Stomach (tissue), 9 donors: ENCODE measurements around the gene SIKE1. TPM values are rescaled to one million over a fixed set of nuclear protein-coding genes. Genes with fewer than 3 reads are reported as not detected.

Experiments used
- DNase-seq, 2 donors: peaks; one replicate each; pipeline versions ENCODE4 v3.0.0 to v3.0.0-alpha.2; 2013 to 2019
- H3K27ac ChIP-seq, 5 donors: fragments of 200-600 bp in 4 of 5; sonication (generic) in 4 of 5; one replicate each; pipeline ENCODE4 v1.5.1; 2013 to 2019; ENCODE audit warnings: mild to moderate bottlenecking in 1 of 5, moderate library complexity in 1 of 5
- H3K27me3 ChIP-seq, 3 donors: fragments of 200-600 bp; sonication (generic); one replicate each; pipeline ENCODE4 v1.5.1; 2017 to 2019; ENCODE audit warnings: mixed run types in 1 of 3
- H3K36me3 ChIP-seq, 4 donors: fragments of 200-600 bp; sonication (generic); 1 replicate in 3 of 4; 2 replicates in 1 of 4; pipeline ENCODE4 v1.5.1; 2016 to 2019
- H3K4me1 ChIP-seq, 4 donors: fragments of 200-600 bp; sonication (generic); one replicate each; pipeline ENCODE4 v1.5.1; 2016 to 2019
- H3K4me3 ChIP-seq, 4 donors: fragments of 200-600 bp; sonication (generic) in 3 of 4; one replicate each; pipeline ENCODE4 v1.5.1; 2016 to 2019; ENCODE audit warnings: mild to moderate bottlenecking in 1 of 4
- H3K9me3 ChIP-seq, 4 donors: fragments of 200-600 bp; sonication (generic); one replicate each; pipeline ENCODE4 v1.5.1; 2016 to 2019
- CTCF ChIP-seq, 7 experiments: fragments of 450-650 bp in 4 of 7; fragments of 200-600 bp in 3 of 7; sonication (generic) in 3 of 7; IDR thresholded peaks; one replicate each; pipeline ENCODE4 v1.5.1; 2016 to 2019; ENCODE audit warnings: antibody characterized with exemption in 7 of 7, control low read depth in 2 of 7, mild to moderate bottlenecking in 1 of 7
- EP300 ChIP-seq: sonication (generic); formaldehyde crosslinking; IDR thresholded peaks from one replicate; pipeline ENCODE4 v1.6.1; 2017; ENCODE audit warnings: antibody characterized with exemption
- POLR2A ChIP-seq, 4 donors: fragments of 450-650 bp; IDR thresholded peaks; one replicate each; pipeline ENCODE4 v1.6.1; 2016; ENCODE audit warnings: antibody characterized with exemption in 4 of 4, control low read depth in 2 of 4, mild to moderate bottlenecking in 1 of 4, moderate library complexity in 1 of 4
- POLR2AphosphoS5 ChIP-seq, 3 donors: sonication (generic); formaldehyde crosslinking; IDR thresholded peaks; one replicate each; pipeline ENCODE4 v1.6.1; 2016; ENCODE audit warnings: antibody characterized with exemption in 3 of 3
- WGBS, 5 donors: extraction: QIAGEN DNeasy Blood & Tissue Kit in 3 of 5; methylation state at CpG; one replicate each; pipeline versions ENCODE4 v1.1.5 to v1.1.7; 2013 to 2018; 5-methylcytosine and 5-hydroxymethylcytosine counted together
- intact Hi-C: fragments of 100-400 bp; cut with DNase I; formaldehyde crosslinking; loops from one replicate; pipeline ENCODE4 v1.15.1; 2023; ENCODE audit warnings: low total_unique reads
- polyA plus RNA-seq, 3 donors: library from polyadenylated mRNA; stranded (reverse); fragments of 200-250 nt; gene quantifications; one replicate each; pipeline ENCODE4 v1.2.3, GENCODE V29; 2013
- total RNA-seq, 5 donors: library from RNA; depleted of rRNA; stranded (reverse); fragments of >200 nt; gene quantifications; one replicate each; pipeline versions ENCODE4 v1.1.0 to v1.2.3, GENCODE V29; 2014 to 2016
- donor health status: healthy with polysubstance abuse.
- donor health status: Bipolar disorder and iron deficiency.
- donor health status: healthy.

Gene SIKE1
- total and polyA plus RNA-seq, 8 donors = 10.2 to 111 (median 22.6) TPM

DNA sequence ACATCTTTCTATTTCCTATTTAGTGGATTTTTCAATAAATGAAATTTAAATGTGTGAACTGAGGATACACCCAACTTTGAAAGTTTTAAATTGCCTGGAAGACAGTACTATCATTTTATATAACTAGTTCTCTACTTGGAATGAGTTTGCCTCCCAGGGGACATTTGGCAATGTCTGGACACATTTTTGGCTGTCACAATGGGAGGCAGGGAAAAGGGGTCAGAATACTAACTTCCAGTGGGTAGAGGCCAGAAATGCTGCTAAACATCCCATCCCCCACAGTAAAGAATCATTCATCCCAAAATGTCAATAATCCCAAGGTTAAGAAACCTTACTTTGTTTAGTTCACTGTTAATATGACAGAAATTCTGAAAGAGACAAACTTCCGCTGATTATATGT lies 50.7 kb downstream of the SIKE1 start:
- Histone ChIP-seq H3K27ac (no peak overlapping the region), H3K36me3 (peaks cover 56 to 100% (median 100%) of the 10 kb centered on the region in 4 donors), H3K9me3 (no peaks in the 10 kb centered on the region), H3K27me3 (no peaks in the 10 kb centered on the region), H3K4me3 (no peak overlapping the region), H3K4me1 (peaks cover 0 to 3% (median 0%) of the 10 kb centered on the region in 4 donors)
- DNase-seq = no peak
- intact Hi-C loops = no loop called here
- TF ChIP-seq CTCF (IDR thresholded peaks at IDR 0.05) = no peak
- TF ChIP-seq POLR2A (IDR thresholded peaks at IDR 0.05) = no peak
- no peak for TF ChIP-seq EP300
- TF ChIP-seq POLR2AphosphoS5 (IDR thresholded peaks at IDR 0.05) = no peak
- 97 to 100% (median 98%) methylated on average over 1 of the region's 1 CpG for WGBS, 5 donors

DNA sequence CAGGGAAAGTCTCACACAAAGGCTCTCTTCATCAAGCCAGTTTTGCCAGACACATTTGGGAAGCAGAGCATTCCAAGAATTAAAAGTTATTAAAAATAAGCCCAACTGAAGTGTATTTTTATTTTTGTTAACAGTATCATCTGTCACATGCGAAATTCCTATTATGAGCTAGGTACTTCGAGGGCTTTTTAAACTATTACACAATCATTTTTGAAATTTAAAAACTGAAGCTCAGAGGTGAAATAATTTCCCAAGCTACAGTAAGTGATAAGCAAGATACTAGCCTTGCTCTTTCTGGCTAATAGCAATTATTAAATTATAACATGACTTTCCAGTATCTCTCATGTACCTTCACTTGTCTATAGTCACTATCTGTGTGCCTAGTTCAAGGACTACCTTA lies 51.9 kb downstream of the SIKE1 start:
- 91 to 95% (median 94%) methylated on average over 2 of the region's 2 CpGs for WGBS, 5 donors
- TF ChIP-seq EP300 (no peak), POLR2A (IDR thresholded peaks at IDR 0.05) (no peak), POLR2AphosphoS5 (IDR thresholded peaks at IDR 0.05) (no peak), CTCF (IDR thresholded peaks at IDR 0.05) (no peak)
- H3K9me3 ChIP-seq = no peaks in the 10 kb centered on the region
- H3K4me3 ChIP-seq = no peak overlapping the region
- peaks cover 0 to 8% (median 0%) of the 10 kb centered on the region in 4 donors for H3K4me1 ChIP-seq
- H3K36me3 ChIP-seq = peaks cover 56 to 100% (median 100%) of the 10 kb centered on the region in 4 donors
- no peak for DNase-seq
- intact Hi-C loops = no loop called here
- no peak overlapping the region for H3K27ac ChIP-seq
- no peaks in the 10 kb centered on the region for H3K27me3 ChIP-seq

DNA sequence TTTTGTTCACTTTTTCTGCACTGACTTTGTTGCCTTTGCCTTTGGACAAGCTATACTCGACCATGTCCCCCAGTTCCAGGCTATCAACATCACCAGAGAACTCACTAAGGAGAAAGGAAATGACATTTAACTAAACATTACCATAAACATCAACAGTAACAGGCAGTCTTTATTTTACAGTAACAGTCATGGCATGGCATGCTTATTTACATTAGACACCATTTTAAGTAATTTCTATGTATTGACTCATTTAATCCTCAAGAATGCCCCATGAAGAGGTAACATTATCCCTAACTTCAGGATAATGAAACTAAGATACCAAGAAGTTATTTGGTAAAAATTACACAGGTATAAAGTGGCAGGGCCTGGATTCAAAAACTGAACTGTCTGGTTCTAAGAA lies 55.3 kb downstream of the SIKE1 start:
- H3K27ac ChIP-seq = no peak overlapping the region

GRCh38 chr1:114723915-114724314 lies 56.6 kb downstream of the SIKE1 start:
- no peak for DNase-seq
- WGBS, 5 donors = 85 to 96% (median 95%) methylated on average over 1 of the region's 1 CpG
- intact Hi-C loops = no loop called here
- H3K36me3 ChIP-seq = peaks cover 73 to 100% (median 100%) of the 10 kb centered on the region in 4 donors
- peaks cover 0 to 13% (median 0%) of the 10 kb centered on the region in 4 donors for H3K4me1 ChIP-seq
- no peak overlapping the region for H3K4me3 ChIP-seq
- H3K9me3 ChIP-seq = no peaks in the 10 kb centered on the region
- H3K27me3 ChIP-seq = no peaks in the 10 kb centered on the region
- TF ChIP-seq EP300 (no peak), CTCF (IDR thresholded peaks at IDR 0.05) (no peak), POLR2AphosphoS5 (IDR thresholded peaks at IDR 0.05) (no peak), POLR2A (IDR thresholded peaks at IDR 0.05) (no peak)
- H3K27ac ChIP-seq = no peak overlapping the region

More for the DNA sequence above, 55.3 kb downstream of the SIKE1 start:
- no peaks in the 10 kb centered on the region for H3K27me3 ChIP-seq
- peaks cover 66 to 100% (median 100%) of the 10 kb centered on the region in 4 donors for H3K36me3 ChIP-seq
- DNase-seq = no peak
- H3K9me3 ChIP-seq = no peaks in the 10 kb centered on the region
- WGBS, 5 donors = 67 to 86% (median 78%) methylated on average over 1 of the region's 1 CpG
- intact Hi-C loops = no loop called here
- H3K4me3 ChIP-seq = no peak overlapping the region
- peaks cover 0 to 16% (median 0%) of the 10 kb centered on the region in 4 donors for H3K4me1 ChIP-seq
- TF ChIP-seq POLR2A (IDR thresholded peaks at IDR 0.05) (no peak), POLR2AphosphoS5 (IDR thresholded peaks at IDR 0.05) (no peak), EP300 (no peak), CTCF (IDR thresholded peaks at IDR 0.05) (no peak)
